Stimulated activated CD4-positive, alpha-beta T cell treated with anti-CD3 and anti-CD28 coated beads, Interleukin-4, amount 100 ng/mL, for 4 hours (primary cell): ENCODE results near the gene GTPBP6.

Experiments
- DNase-seq, 2 experiments: peaks; one replicate each; pipeline ENCODE4 v3.0.0-alpha.2; 2020

GTPBP6 gene, protein sequence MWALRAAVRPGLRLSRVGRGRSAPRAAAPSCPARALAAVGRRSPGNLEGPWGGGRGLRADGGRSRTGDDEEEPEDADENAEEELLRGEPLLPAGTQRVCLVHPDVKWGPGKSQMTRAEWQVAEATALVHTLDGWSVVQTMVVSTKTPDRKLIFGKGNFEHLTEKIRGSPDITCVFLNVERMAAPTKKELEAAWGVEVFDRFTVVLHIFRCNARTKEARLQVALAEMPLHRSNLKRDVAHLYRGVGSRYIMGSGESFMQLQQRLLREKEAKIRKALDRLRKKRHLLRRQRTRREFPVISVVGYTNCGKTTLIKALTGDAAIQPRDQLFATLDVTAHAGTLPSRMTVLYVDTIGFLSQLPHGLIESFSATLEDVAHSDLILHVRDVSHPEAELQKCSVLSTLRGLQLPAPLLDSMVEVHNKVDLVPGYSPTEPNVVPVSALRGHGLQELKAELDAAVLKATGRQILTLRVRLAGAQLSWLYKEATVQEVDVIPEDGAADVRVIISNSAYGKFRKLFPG

DNA sequence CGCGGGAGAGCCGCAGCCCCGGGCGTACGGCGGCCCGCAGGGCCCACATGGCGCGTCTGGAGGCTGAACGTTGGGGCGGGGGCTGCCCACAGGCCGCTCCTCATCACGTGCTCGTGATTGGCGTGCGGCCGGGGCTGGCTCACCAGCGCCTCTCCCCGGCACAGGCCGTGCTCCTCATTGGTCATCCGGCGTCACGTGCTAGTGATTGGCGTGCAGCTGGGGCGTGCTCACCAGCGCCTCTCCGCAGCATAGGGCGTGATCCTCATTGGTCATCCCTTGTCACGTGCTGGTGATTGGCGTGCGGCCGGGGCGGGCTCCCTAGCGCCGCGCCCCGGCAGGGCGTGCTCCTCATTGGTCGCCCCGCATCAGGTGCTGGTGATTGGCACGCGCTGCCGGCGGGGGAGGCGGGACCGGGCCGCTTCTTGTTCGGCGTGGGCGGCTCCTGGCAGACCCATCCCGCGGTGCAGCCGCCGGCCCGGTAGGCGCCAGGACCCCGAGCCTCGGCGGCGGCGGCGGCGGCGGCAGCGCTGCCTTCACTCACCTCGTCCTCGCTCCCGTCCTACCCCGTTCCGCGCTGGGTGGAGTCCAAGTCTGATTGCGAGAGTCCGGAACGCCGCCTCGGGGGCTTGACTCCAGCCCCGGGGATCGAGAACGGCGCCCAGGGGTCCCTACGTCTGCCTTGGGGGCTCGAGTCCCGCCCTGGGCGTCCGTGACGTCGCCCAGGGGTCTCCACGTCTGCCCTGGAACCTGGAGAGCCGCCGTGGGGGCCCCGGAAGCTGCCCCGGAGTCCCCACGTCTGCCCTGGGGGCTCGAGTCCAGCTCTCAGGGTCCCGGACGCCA lies at the start of gene GTPBP6:
TSS of gene GTPBP6 (minus strand) at position 58 of the 840 bp plus-strand sequence. CDS start at position 49, 9 bp downstream.
- DNase-seq, result peak; percentile 95 to 100

DNA sequence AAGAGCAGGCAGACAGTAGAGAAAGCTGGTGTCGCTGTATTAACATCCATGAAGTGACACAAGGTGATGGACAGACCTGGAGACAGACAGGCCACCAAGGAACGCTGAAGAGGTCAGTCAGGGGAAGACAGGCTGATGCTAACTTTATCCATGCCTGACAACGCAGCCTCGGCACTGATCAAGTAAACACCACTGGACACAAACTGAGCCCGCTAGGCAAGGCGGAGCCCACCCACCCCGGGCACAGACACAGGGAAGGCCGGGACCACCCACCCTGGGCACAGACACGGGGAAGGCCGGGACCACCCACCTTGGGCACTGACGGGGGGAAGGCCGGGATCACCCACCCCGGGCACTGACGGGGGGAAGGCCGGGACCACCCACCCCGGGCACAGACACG lies 49.3 kb upstream of the GTPBP6 start:
- DNase-seq, result no peak

DNA sequence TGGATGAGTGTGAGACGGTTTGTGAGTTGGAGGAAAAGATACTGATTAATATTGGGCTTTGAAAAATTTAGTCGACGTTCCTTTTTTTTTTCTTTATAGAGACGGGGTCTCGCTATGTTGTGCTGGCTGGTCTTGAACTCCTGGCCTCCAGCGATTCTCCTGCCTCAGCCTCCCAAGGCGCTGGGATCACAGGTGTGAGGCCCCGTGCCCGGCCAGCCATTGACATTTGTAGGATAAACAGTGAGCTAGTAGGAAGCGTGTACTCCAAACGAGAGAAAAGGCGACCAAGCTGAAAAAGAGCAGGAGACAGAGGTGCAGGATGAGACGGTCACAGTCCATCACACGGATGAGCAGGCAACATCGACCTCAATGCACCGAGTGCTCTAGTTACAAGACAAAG lies 48.8 kb upstream of the GTPBP6 start:
- no peak for DNase-seq

DNA sequence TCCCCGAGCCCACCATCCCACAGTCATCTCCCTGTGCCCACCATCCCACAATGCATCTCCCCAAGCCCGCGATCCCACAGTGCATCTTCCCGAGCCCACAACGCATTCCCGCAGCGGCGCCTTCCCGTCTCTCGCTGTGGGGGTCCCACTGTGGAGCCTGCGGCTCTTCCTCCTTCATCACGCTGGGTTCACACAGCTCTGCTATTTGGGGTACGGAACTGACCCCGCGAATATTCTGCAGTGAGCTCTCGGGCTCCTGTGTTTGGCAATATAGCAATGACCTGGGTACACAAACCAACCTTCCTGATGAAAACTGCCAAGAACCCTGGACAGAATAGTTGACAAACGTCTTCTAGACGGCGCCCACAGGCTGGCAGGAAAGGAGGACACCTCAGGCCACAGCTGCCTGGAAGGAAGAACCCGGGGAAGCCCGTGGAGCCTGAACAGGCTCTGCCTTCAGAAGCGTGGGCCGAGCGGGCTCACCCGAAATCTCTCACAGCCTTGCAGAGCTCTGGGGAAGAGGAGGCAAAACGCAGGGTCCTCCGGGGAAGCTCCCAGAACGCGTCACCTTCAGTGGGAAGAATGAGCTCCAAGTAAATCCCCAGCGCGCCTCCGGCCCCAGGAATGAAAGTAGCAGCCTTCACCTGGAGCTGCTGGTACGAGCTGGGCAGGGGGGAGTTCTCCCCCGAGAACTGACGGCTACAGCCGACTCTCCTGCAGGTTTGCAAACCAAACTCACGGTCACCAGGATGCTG lies 45.2 kb upstream of the GTPBP6 start:
- DNase-seq, result no peak

DNA sequence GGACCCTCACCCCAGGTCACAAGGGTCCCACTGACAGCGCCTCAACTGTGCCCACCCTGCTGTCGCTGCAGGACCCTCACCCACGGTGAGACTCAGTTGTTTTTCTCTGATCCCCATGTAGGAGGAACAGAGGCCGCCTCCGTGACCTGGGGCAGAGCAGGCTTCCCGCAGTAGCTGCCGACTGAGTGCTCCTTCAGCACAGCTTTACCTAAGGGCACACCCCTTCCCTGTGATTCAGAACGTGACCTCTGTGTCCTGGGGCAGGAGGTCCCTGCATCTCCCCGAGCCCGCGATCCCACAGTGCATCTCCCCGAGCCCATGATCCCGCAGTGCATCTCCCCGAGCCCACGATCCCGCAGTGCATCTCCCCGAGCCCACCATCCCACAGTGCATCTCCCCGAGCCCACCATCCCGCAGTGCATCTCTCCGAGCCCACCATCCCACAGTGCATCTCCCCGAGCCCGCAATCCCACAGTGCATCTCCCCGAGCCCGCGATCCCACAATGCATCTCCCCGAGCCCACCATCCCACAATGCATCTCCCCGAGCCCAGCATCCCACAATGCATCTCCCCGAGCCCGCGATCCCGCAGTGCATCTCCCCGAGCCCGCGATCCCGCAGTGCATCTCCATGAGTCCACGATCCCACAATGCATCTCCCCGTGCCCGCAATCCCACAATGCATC lies 44.5 kb upstream of the GTPBP6 start:
- no peak for DNase-seq

DNA sequence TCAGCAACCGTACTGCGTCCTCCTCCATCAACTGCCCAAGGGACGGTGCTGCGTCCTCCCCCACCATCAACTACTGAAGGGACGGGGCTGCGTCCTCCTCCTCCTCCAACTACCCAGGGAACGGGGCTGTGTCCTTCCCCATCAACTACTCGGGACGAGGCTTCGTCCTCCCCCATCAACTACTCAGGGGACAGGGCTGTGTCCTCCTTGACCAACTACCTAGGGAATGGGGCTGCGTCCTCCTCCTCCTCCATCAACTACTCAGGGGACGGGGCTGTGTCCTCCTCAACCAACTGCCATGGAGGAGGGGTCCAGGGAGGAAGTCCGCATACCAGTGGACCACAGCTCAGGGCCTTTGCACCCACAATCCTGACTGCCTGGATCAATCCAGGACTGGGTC lies 43.8 kb upstream of the GTPBP6 start:
- DNase-seq, result no peak

DNA sequence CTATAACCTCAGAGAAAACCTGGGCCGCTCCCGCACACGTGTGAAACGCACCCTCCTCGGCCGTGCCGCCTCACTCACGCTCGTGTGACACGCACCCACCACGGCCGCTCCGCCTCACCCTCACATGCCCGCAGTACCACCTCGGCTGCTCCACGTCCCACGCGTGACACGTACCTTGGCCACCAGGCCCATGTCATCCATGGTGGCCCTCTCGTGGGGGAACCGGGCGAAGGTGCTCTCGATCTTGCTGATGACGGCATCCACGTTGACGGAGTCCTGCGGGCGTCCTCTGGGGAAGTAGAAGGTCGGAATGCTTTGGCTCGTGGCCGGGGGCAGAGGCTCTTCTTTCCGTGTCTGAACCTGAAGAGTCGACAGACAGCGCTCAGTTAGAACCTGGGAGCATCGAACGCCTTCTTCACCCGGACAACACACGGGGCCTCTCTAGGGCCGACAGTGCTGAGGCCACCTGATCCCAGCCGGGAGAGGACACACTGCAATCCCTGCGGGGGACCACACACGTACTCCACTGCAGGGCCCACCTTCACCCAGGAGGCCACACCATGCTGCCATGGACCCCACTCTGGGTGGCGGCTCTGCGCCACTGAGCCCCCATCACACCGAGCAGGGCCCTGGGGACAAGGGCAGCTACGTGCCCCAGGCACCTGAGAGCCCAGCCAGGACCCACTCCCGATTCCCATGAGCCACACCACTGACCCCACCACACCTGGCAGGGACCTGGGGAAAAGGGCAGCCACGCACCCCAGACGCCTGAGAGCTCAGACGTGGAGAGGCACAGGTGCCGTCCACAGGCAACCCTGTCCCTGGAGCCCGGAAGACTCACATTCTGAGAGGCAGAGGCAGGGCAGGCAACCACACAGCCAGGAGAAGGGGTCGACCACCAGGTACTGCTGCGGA lies 42.9 kb upstream of the GTPBP6 start:
- DNase-seq, result no peak

DNA sequence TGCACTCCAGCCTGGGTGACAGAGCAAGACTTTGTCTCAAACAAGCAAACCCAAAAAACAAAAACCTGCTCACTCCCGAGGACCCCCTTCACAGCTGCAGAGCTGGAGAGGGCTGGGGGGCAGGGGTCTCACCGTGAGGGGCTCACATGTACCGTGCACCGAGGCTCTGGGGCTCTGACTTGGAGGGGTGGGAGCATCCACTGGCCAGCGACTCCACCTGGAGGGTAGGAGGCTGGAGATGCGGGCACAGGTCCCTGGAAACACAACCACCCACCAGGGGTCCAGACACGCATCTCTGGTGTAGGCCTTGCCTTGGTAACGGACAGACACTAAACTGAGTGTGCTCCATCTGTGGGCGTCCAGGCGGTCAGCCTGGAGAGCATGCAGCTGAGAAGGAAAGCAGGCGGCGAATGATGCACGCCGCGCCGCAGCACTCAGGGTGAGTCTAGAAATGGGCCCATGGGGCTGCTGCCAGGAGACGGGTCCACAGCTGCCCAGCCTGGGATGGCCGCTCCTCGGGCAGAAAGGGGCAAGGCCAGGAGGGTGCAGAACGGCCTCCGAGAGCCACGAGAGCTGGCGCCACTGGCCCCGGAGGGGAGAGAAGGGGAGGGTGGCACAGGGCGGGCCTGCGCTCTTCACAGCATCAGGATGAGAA lies 42.0 kb upstream of the GTPBP6 start:
- no peak for DNase-seq

DNA sequence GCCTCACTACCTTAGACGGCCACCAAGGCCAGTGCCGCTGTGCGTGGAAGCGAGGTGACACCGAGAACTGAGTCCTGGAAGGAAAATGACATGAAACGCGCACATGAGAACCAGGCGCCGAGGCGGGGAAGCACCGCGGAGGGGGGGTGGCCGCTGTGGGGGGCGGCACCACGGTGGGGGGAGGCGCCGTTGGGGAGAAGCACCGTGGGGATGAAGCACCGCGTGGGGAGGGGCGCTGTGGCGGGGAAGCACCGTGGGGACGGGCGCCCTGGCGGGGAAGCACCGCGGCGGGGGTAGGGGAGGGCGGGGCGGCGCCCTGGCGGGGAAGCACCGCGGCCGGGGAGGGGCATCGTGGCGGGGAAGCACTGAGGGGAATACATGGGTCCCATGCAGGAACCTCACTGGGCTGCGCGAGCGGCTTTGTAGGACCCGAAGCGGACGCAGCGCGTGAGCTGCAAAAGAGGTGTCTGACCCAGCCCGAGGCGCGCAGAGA lies 40.1 kb upstream of the GTPBP6 start:
- no peak for DNase-seq

DNA sequence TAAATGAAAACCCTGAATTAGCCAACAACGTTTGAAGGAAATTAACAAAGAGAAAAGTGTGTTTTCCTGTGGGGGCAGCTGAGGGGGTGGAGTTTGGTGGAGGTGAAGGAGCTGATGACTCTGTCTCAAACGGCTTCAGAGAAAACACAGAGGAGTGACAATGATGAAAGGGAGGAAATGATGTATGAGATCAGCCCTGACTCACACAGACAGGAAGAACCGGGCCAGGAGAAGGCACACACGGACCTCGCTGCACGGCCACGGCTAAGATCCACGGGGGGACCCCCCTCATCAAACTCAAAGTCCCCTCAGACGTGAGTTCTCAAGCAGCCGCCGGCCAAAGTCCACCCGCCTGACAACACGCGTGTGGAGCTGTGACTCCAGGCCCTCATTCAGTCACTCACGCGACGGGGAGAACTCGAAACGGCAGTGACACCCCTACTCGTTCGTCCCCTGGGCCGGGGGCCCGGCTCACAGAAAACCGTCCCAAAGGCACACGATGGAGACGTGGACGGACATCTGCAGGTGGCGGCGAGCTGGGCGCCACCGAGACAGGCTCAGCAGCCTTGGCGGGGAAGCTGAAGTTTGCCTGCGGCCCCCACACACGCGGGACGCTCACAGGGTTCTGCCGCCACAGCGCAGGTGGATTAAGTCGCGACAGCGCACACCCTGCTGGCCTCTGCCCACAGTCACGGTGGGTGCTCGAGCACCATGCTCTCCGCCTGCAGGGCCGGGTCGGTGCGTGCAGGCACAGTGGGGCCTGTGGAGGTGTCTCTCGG lies 39.3 kb upstream of the GTPBP6 start:
- DNase-seq, result peak; percentile 24 to 73

DNA sequence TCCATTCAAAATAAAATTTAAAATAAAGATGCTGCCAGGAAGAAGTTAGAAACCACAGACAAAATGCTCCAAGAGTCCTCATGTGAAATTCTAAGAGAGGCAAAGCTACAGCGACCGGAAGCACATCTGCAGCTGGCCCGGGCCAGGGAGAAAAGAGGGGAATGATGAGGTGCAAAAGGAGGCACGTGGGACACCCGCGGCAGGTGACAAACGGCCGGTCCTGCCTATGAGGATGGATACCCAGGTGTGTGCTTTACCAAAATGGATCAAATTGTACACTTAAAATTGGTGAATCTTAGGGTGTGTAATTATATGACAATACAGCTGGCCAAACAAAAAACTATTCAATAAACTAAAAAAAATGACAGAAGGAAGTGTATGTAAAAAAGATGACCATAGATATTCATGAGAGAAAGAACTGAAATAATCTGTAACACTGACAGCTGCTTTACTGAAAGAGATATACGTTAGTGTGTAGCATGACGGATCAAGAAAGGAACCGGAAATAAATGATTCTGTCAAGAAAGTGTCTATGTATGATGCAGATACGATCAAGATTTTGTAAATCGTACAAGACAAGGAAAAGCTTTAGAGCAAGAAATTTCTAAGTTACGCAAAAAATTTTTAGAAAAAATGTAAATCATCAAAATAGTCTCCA lies 38.6 kb upstream of the GTPBP6 start:
- no peak for DNase-seq

DNA sequence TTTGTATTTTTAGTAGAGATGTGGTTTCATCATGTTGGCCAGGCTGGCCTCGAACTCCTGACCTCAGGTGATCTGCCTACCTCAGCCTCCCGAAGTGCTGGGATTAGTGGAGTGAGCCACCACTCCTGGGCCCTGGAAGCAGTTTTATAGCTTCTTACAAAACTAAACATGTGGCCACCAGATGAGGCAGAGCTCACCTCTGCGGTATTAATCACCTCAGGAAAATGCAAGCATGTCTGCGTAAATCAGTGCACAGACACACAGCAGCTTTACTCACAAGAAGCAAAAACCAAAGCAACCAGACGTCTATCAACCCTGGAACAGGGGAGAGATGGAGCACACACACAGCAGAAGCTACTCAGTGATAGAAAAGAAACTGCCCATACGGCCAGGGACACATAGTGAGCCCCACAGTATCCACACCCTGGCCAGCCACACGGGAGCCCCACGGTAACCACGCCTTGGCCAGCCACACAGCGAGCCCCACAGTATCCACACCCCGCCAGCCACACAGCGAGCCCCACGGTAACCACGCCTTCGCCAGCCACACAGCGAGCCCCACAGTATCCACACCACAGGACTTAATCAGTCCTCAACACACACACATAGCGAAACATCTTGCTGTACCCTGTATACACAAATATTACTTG lies 37.9 kb upstream of the GTPBP6 start:
- DNase-seq, result no peak

DNA sequence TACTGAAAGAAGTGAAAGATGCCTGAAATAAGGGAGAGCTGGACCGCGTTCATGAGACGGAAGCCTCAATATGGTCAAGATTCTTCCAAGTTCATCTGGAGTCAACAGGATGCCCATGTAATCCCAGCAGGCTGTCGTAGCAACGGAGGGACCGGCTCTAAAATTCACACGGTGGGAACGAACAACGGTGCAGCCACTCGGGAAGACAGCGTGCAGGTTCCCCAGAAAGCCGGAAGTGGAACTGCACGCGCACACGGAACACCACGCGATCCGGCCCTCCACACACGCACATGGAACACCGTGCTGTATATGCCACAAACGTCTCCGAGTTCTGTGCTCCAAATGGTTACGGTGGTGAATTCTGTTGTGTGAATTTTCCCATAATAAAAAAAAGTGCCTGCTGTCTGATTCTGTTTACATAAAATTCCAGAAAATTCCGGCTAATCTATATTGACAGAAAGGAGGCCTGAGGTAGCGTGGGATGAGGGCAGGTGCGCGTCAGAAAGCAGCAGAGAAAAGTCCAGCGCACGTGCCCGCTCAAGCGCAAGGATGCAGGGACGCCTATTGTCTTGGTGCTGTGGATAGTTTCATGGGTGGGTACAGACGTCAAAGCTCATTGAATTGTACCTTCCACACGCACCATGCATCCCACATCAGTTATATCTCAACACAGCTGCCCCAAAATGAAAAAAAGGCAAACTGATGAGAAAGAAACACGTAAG lies 36.9 kb upstream of the GTPBP6 start:
- no peak for DNase-seq

DNA sequence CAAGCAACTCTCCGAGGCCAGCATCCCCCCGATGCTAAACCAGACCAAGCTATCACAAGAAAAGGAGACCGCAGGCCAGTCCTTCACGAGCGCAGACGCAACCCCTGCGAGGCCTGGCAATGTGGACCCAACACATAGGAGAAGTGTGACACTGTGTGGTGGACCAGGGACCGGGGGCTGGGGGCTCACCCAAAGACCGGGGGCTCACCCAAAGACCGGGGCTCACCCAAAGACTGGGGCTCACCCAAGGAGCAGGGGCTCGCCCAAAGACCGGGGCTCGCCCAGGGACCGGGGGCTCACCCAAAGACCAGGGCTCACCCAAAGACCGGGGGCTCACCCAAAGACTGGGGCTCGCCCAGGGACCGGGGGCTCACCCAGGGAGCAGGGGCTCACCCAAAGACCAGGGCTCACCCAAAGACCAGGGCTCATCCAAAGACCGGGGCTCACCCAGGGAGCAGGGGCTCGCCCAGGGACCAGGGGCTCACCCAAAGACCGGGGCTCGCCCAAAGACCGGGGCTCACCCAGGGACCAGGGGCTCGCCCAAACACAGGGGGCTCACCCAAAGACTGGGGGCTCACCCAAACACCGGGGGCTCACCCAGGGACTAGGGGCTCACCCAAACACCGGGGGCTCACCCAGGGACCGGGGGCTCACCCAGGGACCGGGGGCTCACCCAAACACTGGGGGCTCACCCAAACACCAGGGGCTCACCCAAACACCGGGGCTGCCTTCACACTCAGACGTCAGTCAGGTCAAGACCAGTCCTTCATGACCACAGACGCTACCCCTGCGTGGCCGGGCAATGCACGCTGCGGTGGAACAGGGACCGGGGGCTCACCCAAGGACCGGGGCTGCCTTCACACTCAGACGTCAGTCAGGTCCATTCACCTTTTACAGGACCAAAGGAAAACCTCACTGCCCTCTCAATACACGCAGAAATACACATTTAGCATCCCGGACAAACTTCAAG lies 35.3 kb upstream of the GTPBP6 start:
- no peak for DNase-seq

DNA sequence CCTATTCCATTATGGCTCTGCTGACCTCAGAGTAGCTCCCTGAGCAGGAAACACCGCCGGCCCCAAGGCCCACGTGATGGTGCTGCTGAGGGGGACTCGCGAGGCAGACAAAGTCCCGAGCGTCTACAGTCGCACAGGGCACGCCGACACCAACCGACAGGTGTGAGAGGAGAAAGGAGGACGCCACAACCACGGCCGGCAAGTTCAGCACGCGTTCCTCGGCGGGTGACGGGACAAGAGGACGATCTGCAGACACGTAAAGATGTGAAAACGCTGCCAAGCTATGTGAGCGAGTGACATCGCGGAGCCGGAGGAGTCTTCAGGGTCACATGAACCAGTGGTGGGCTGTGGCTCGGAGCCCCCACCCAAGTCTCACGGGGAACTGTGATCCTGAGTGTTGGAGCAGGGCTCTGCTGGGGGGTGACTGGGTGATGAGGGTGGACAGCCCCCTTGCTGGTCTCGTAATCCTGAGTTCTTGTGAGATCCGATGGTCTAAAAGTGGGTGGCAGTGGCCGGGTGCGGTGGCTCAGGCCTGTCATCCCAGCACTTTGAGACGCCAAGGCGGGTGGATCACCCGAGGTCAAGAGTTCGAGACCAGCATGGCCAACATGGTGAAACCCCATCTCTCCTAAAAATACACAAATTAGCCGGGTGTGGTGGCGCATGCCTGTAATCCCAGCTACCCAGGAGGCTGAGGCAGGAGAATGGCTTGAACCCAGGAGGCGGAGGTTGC lies 34.2 kb upstream of the GTPBP6 start:
- no peak for DNase-seq

DNA sequence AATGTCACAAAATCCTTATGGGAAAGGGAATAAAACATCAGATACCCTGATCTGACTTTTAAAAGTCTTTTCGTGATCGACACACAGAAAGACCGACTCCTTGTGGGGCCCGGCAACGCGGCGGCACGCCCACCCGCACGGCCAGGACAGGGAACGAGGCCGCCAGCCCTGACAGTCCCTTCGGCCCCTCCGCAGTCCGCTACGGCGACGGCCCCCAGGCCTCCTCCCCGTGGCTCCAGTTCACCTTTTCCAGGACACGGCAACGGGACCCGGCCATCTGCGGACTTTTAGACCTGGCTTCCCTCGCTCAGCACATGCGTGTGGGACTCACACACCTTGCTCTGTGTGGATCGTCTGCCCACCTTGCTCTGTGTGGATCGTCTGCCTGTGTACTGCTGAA lies 33.6 kb upstream of the GTPBP6 start:
- DNase-seq, result no peak
